NCI-H2227 treated with DMSO at 0.1 percent for 48 hours (cell line): ENCODE data around the gene CLDN9.

Experiments
- DNase-seq: peaks from one replicate; lab custom pipeline; 2025; lab: John Stamatoyannopoulos, UW

Gene CLDN9

GRCh38 chr16:2996298-2996697 lies 16.4 kb upstream of the CLDN9 start:
- no peak for DNase-seq

- no peak for DNase-seq
Measured at GRCh38 chr16:2999929-3000328, 12.8 kb upstream of the CLDN9 start.

- DNase-seq: no peak
Measured at GRCh38 chr16:3000540-3000939, 12.2 kb upstream of the CLDN9 start.

GRCh38 chr16:3001316-3001715 lies 11.4 kb upstream of the CLDN9 start:
- no peak for DNase-seq

- DNase-seq: peak; percentile 99
Measured at GRCh38 chr16:3003582-3004270, 9.0 kb upstream of the CLDN9 start.

- no peak for DNase-seq
Measured at GRCh38 chr16:3004319-3004718, 8.4 kb upstream of the CLDN9 start.

- DNase-seq: no peak
Measured at GRCh38 chr16:3004781-3005284, 7.9 kb upstream of the CLDN9 start.

GRCh38 chr16:3007059-3007956 lies 5.4 kb upstream of the CLDN9 start:
- DNase-seq: no peak

GRCh38 chr16:3007957-3008689 lies 4.6 kb upstream of the CLDN9 start:
- DNase-seq: no peak

- DNase-seq: no peak
Measured at GRCh38 chr16:3008690-3009037, 4.1 kb upstream of the CLDN9 start.

GRCh38 chr16:3009568-3010390 lies 2.9 kb upstream of the CLDN9 start:
- no peak for DNase-seq

GRCh38 chr16:3010510-3010909 lies 2.2 kb upstream of the CLDN9 start:
- no peak for DNase-seq

GRCh38 chr16:3012246-3012645 lies 477 bp upstream of the CLDN9 start:
- no peak for DNase-seq

GRCh38 chr16:3013491-3013951 lies 798 bp downstream of the CLDN9 start:
- DNase-seq: no peak

GRCh38 chr16:3013998-3014690 lies 1.4 kb downstream of the CLDN9 start:
- DNase-seq: no peak

GRCh38 chr16:3014971-3015370 lies 2.2 kb downstream of the CLDN9 start:
- DNase-seq: no peak

GRCh38 chr16:3015865-3016521 lies 3.3 kb downstream of the CLDN9 start:
- DNase-seq: no peak

GRCh38 chr16:3017344-3017743 lies 4.6 kb downstream of the CLDN9 start:
- DNase-seq: no peak

GRCh38 chr16:3017794-3018506 lies 5.2 kb downstream of the CLDN9 start, which contains the start of gene CLDN6:
Gene CLDN6, minus strand, starts transcription at chr16:3018183. Its CDS starts 2,162 bp downstream, at chr16:3016021.
- no peak for DNase-seq
